Thymus (tissue), 11 donors: ENCODE results near the gene LAG3. TPM values are rescaled to one million over a fixed set of nuclear protein-coding genes. Genes with fewer than 3 reads are reported as not detected.

Experiments
- DNase-seq, 9 donors: peaks; one replicate each; pipeline ENCODE4 v3.0.0-alpha.2; 2013; ENCODE audit warnings: low spot score in 9 of 9, low read depth in 6 of 9, missing footprints in 1 of 9
- H3K27ac ChIP-seq, 2 donors: one replicate each; pipeline ENCODE4 v1.5.1; 2013; ENCODE audit warnings: control low read depth in 1 of 2, low read depth in 1 of 2, low read length in 1 of 2, mild to moderate bottlenecking in 1 of 2, moderate library complexity in 1 of 2
- H3K27me3 ChIP-seq, 2 donors: one replicate each; pipeline ENCODE4 v1.5.1; 2013; ENCODE audit warnings: low read length in 1 of 2; ENCODE audit not compliant: control insufficient read depth in 2 of 2, insufficient read depth in 1 of 2
- H3K36me3 ChIP-seq, 2 donors: one replicate each; pipeline ENCODE4 v1.5.1; 2013; ENCODE audit warnings: low read length in 1 of 2, mild to moderate bottlenecking in 1 of 2, moderate library complexity in 1 of 2; ENCODE audit not compliant: control insufficient read depth in 2 of 2, insufficient read depth in 2 of 2
- H3K4me1 ChIP-seq, 2 donors: one replicate each; pipeline ENCODE4 v1.5.1; 2013; ENCODE audit warnings: low read length in 2 of 2; ENCODE audit not compliant: control insufficient read depth in 2 of 2, insufficient read depth in 2 of 2
- H3K4me3 ChIP-seq, 2 donors: one replicate each; pipeline ENCODE4 v1.5.1; 2013; ENCODE audit warnings: low read length in 2 of 2, control low read depth in 1 of 2, mild to moderate bottlenecking in 1 of 2
- H3K9me3 ChIP-seq, 2 donors: one replicate each; pipeline ENCODE4 v1.5.1; 2013; ENCODE audit warnings: low read length in 1 of 2, mild to moderate bottlenecking in 1 of 2; ENCODE audit not compliant: control insufficient read depth in 2 of 2, insufficient read depth in 1 of 2
- WGBS: extraction: QIAGEN DNeasy Blood & Tissue Kit; methylation state at CpG from one replicate; pipeline ENCODE4 v1.1.7; 2013; 5-methylcytosine and 5-hydroxymethylcytosine counted together
- polyA plus RNA-seq: library from polyadenylated mRNA; stranded (reverse); fragments of 200-250 nt; gene quantifications from one replicate; pipeline ENCODE4 v1.2.3, GENCODE V29; 2013
- total RNA-seq: library from RNA; stranded (reverse); fragments of 120-200 nt; gene quantifications from one replicate; pipeline ENCODE4 v1.2.4, GENCODE V29; 2013
- donor health status: healthy.

LAG3 gene
- total and polyA plus RNA-seq, 2 donors, result 1.5 to 4.8 TPM

DNA sequence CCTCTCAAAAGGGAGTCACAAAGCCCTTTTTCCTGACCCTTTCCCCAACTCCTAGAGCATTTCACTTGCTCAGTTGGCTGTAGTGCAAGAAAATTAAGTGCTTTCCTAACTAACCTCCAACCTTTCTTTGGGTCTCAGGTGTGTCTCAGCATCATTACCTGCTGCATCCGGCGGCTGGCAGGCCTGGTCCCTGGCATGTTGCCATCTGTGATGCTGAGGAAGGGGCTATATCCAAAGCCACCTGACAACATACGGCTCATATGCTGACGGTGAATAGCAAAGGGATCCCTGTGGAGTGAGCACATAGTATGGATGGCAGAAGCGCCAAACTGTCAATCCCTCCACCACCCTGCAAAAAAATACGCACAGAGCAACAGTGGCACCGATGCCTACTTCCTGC, 20.6 kb upstream of the LAG3 start:
- Histone ChIP-seq H3K4me1 (peaks cover 9 to 22% of the 10 kb centered on the region in 2 donors), H3K36me3 (peaks cover 41 to 50% of the 10 kb centered on the region in 2 donors), H3K4me3 (peak overlapping the region in 1 of 2 donors; percentile 91), H3K27me3 (no peaks in the 10 kb centered on the region), H3K9me3 (no peaks in the 10 kb centered on the region), H3K27ac (peak overlapping the region in 1 of 2 donors; percentile 60)
- no peak for DNase-seq
- 95% methylated on average over 7 of the region's 7 CpGs for WGBS

GRCh38 chr12:6752167-6752920, 20.0 kb upstream of the LAG3 start:
- peaks cover 9 to 22% of the 10 kb centered on the region in 2 donors for H3K4me1 ChIP-seq
- H3K27ac ChIP-seq, result peak overlapping the region; percentile 84 to 98
- H3K4me3 ChIP-seq, result peak overlapping the region; percentile 84 to 91
- DNase-seq, result peak in 1 of 9 donors; percentile 33
- no peaks in the 10 kb centered on the region for H3K9me3 ChIP-seq
- H3K36me3 ChIP-seq, result peaks cover 39 to 44% of the 10 kb centered on the region in 2 donors
- WGBS, result 11% methylated on average over 24 of the region's 24 CpGs
- H3K27me3 ChIP-seq, result no peaks in the 10 kb centered on the region

DNA sequence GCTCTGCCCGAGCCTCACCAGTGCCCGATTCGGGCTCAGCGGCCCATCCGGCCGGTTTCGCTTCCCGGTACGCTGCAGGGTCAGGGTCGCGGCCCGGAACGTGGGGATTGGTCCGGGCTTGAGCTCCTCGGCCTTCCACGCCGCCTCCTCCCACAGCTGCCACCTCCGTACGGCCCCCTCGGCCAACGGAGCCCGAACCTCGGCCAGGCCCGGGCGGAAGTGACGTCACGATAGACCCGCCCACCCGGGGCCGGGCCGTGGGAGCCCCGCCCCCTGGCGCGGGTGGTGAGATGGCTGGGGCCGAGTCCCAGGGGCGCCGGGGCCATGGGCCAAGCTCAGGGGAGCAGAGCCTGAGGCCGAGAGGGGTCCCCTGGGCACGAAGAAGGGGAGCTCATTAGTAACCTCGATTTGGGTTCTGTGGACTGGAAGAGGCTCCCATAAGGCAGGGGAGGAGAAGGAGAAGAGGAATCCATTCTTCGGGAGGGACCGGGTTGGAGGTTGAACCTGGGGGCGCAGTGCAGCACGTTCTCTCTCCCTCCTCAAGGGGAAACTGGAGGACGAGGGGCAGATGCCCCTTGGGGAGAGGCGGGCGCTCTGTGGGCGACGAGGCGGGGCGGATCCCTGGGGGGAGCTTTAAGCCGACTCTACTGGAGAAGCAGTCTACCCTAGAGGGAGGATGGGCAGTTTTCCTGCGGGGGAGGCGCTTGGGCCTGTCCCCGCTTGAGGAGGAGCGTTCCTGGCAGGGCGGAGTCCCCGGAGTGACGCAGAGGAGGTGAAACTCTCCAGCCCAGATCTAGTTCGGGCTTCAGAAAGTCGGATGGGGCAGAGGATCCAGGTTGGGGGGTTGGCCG, 19.2 kb upstream of the LAG3 start, which contains the start of gene MLF2:
Gene MLF2 (minus strand): TSS at position 221 of the 851 bp plus-strand sequence. CDS start 807 bp downstream, outside the sequence.
- Histone ChIP-seq H3K4me1 (peaks cover 9 to 22% of the 10 kb centered on the region in 2 donors), H3K36me3 (peaks cover 31 to 36% of the 10 kb centered on the region in 2 donors), H3K9me3 (no peaks in the 10 kb centered on the region), H3K27me3 (no peaks in the 10 kb centered on the region), H3K27ac (peak within 1 kb of the TSS; percentile 84 to 98), H3K4me3 (peak within 1 kb of the TSS; percentile 84 to 91)
- DNase-seq, result peak; percentile 88 to 97 (median 95)
- WGBS, result under 1% methylated on average over 62 of the region's 62 CpGs

DNA sequence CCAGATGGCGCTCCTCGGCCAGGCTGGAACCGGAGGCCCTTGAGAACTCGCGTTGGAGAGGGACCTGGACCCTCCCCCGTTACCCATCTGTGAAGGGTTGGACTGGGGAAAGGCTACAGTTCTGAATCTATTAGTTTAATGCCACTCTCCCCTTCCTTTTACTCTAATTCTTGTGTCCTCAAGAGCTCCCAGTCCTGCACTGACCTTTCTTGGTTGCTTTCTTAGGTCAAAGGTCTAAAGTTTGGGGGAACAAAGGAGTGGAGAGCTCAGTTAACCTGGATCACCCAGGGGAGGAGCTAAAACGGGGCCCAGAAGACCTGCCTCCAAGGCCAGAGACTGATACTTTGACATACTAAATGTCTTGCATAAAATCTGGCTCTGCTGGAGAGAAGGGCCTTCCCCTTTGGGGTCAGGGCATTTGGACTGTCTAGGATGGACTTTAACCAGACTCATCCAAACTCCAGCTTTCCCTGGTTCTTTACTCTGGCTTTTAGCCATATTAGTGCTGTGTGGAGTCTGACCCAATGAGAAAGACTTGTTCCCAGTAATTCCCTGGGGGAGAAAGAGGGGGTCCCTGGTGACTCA, 18.5 kb upstream of the LAG3 start:
- peaks cover 13 to 29% of the 10 kb centered on the region in 2 donors for H3K4me1 ChIP-seq
- 4% methylated on average over 7 of the region's 7 CpGs for WGBS
- H3K27me3 ChIP-seq, result no peaks in the 10 kb centered on the region
- DNase-seq, result no peak
- no peaks in the 10 kb centered on the region for H3K9me3 ChIP-seq
- peak overlapping the region in 1 of 2 donors; percentile 98 for H3K27ac ChIP-seq
- peak overlapping the region; percentile 84 to 91 for H3K4me3 ChIP-seq
- H3K36me3 ChIP-seq, result peaks cover 24 to 29% of the 10 kb centered on the region in 2 donors

GRCh38 chr12:6754411-6754810, 17.9 kb upstream of the LAG3 start:
- Histone ChIP-seq H3K36me3 (peaks cover 19 to 24% of the 10 kb centered on the region in 2 donors), H3K4me3 (no peak overlapping the region), H3K27ac (no peak overlapping the region), H3K4me1 (peaks cover 13 to 32% of the 10 kb centered on the region in 2 donors), H3K9me3 (no peaks in the 10 kb centered on the region), H3K27me3 (no peaks in the 10 kb centered on the region)
- no peak for DNase-seq
- 98% methylated on average over 2 of the region's 2 CpGs for WGBS

GRCh38 chr12:6757028-6757690, 15.2 kb upstream of the LAG3 start:
- Histone ChIP-seq H3K36me3 (no peaks in the 10 kb centered on the region), H3K4me1 (peaks cover 10 to 25% of the 10 kb centered on the region in 2 donors), H3K27me3 (peaks cover 0 to 4% of the 10 kb centered on the region in 2 donors), H3K9me3 (no peaks in the 10 kb centered on the region), H3K27ac (no peak overlapping the region), H3K4me3 (no peak overlapping the region)
- WGBS, result 96% methylated on average over 8 of the region's 8 CpGs
- DNase-seq, result no peak

- DNase-seq, result peak in 1 of 9 donors; percentile 55
- peaks cover 0 to 6% of the 10 kb centered on the region in 2 donors for H3K27me3 ChIP-seq
- no peak overlapping the region for H3K27ac ChIP-seq
- no peak overlapping the region for H3K4me3 ChIP-seq
- H3K9me3 ChIP-seq, result no peaks in the 10 kb centered on the region
- WGBS, result 89% methylated on average over 9 of the region's 9 CpGs
- peaks cover 7 to 17% of the 10 kb centered on the region in 2 donors for H3K4me1 ChIP-seq
- H3K36me3 ChIP-seq, result no peaks in the 10 kb centered on the region
These were observed 13.7 kb upstream of the LAG3 start for GRCh38 chr12:6758506-6759095.

DNA sequence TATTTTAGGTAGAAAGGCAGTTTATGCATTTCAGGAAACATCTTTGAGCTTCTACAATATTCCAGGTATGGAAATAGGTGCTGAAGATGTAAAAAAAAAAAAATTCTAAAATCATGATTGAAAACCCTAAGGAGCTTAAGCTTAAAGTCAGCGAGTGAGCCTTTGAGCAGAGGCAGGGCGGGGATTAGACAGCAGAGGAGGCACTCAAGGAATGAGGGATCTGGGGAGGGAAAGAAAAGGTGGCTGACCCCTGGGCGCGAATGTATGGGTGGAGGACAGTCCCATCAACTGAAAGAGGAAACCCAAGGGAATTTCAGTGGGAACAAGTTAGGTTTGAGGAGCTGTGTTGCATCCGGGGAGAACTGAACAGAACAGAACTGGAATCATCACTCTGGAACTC, 12.6 kb upstream of the LAG3 start:
- no peaks in the 10 kb centered on the region for H3K9me3 ChIP-seq
- no peak for DNase-seq
- H3K4me3 ChIP-seq, result no peak overlapping the region
- no peak overlapping the region for H3K27ac ChIP-seq
- WGBS, result 99% methylated on average over 5 of the region's 5 CpGs
- peaks cover 12 to 23% of the 10 kb centered on the region in 2 donors for H3K4me1 ChIP-seq
- H3K27me3 ChIP-seq, result peaks cover 2 to 17% of the 10 kb centered on the region in 2 donors
- H3K36me3 ChIP-seq, result no peaks in the 10 kb centered on the region
